GM12801 (cell line): ENCODE data around the gene ZNF407.

ENCODE experiments used
- TF ChIP-seq, protein P1 (sequence below): IDR thresholded peaks from one replicate; pipeline ENCODE4 v1.5.1; 2011; ENCODE audit warnings: control low read depth; ENCODE audit not compliant: insufficient read length; ENCODE audit errors: extremely low read depth

ZNF407 gene

GRCh38 chr18:74589811-74590210 lies 7.9 kb upstream of the ZNF407 start:
- TF ChIP-seq, protein P1, sequence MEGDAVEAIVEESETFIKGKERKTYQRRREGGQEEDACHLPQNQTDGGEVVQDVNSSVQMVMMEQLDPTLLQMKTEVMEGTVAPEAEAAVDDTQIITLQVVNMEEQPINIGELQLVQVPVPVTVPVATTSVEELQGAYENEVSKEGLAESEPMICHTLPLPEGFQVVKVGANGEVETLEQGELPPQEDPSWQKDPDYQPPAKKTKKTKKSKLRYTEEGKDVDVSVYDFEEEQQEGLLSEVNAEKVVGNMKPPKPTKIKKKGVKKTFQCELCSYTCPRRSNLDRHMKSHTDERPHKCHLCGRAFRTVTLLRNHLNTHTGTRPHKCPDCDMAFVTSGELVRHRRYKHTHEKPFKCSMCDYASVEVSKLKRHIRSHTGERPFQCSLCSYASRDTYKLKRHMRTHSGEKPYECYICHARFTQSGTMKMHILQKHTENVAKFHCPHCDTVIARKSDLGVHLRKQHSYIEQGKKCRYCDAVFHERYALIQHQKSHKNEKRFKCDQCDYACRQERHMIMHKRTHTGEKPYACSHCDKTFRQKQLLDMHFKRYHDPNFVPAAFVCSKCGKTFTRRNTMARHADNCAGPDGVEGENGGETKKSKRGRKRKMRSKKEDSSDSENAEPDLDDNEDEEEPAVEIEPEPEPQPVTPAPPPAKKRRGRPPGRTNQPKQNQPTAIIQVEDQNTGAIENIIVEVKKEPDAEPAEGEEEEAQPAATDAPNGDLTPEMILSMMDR, result no peak

GRCh38 chr18:74590671-74591070 lies 7.0 kb upstream of the ZNF407 start:
- TF ChIP-seq, protein P1, result no peak

GRCh38 chr18:74595431-74595830 lies 2.2 kb upstream of the ZNF407 start:
- TF ChIP-seq, protein P1, result no peak

DNA sequence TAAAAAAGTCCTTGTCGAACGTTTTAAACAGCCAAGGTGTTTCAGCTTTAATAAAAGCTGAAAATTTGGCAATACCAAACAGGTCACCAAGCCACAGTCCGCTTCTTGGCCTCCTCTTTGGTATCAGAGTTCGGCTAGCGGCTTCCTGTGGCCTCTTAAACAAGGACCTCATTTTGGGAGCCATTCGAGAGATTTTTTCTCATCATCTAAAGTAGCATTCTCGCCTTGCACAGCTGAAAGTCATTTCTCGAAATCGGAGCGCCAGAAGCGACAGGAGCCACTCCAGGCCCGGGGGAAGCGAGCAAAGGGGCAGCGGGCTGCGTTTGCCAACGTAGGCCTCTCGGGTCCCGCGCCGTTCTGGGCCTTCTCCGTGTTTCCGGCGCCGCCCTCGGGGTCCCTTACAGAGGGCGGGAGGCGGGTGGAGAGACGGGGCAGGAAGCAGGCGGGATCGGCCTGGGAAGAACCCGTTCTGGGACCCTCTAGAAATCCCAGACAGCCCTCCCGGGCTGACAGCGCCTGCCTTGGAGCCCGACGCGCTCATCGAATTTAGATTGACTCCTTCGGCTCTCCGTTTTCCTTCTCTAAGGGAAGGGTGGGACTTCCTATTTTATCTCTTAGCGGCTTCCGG lies 522 bp upstream of the ZNF407 start:
- TF ChIP-seq, protein P1, result no peak

DNA sequence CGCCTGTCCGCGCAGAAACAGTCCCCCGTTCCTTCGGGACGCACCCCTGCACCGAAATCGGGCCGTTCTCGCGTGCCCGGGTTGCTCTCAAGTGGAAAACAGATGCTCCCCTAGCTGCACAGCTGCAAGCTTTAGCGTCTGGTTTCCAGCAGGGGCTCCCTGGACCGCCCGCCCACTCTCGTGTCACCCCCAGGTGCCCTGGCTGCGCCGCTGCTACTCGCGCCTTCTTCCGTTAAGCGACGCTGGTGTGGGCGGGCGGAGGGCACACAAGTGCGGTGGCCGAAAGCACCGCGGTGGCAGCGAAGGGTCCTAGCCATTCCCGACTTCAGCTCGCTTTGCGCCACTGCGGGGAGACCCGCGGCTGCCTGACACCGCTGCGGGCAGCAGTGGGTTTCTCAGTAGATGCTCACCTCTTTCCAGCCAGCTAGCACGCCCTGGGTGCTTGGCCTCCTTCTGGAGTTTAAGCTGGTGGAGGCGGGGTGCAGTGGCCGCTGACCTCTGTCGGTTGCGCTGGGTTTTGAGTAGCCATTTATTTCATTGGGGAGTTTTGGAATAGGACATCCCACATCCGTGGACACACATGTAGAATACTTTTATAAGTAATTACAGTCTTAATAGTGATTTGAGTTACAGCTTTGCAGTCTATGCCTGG lies 806 bp downstream of the ZNF407 start:
- TF ChIP-seq, protein P1, result no peak

DNA sequence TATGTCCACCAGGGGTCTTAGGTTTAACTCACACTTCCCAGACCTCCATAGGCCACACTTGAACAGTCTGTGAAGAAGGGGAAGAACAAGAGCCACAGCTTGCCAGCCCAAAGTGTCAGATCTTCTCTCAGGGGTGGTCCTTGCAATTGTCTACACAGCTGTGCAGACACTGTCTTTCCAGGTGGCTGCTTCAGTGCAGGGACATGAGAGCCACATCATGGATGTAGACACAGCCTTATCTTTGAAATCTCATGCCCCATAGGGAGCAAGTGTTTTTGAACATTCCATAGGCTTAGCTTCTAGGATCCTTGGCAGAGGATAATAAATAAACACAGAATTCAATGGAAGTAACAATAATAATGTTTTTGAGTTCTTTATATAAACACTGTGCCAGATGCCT lies 6.7 kb downstream of the ZNF407 start:
- TF ChIP-seq, protein P1, result no peak

- TF ChIP-seq, protein P1, result no peak
Observed at GRCh38 chr18:74604774-74605173, 7.1 kb downstream of the ZNF407 start.
